Muscle layer of duodenum (tissue), 2 donors: ENCODE results near the gene NUFIP1.
"Not testable (repeated sequence)": the region's sequence is repeated elsewhere in the genome, so short reads cannot be mapped to it uniquely, and the experiment has no call there.

ENCODE experiments used
- H3K27ac ChIP-seq: one replicate; pipeline ENCODE4 v1.7.0; 2013; ENCODE audit warnings: mild to moderate bottlenecking, low read length
- H3K27me3 ChIP-seq: one replicate; pipeline ENCODE4 v1.7.0; 2013; ENCODE audit warnings: low read depth, mild to moderate bottlenecking, control low read depth, low read length
- H3K36me3 ChIP-seq, 2 donors: one replicate each; pipeline ENCODE4 v1.7.0; 2013; ENCODE audit warnings: low read length in 2 of 2, control low read depth in 1 of 2, mild to moderate bottlenecking in 1 of 2; ENCODE audit not compliant: insufficient read depth in 2 of 2, control insufficient read depth in 1 of 2
- H3K4me1 ChIP-seq, 2 donors: one replicate each; pipeline ENCODE4 v1.7.0; 2013; ENCODE audit warnings: low read length in 2 of 2, mild to moderate bottlenecking in 2 of 2, control low read depth in 1 of 2, moderate library complexity in 1 of 2; ENCODE audit not compliant: insufficient read depth in 2 of 2, control insufficient read depth in 1 of 2
- H3K4me3 ChIP-seq, 2 donors: one replicate each; pipeline ENCODE4 v1.7.0; 2013; ENCODE audit warnings: low read length in 2 of 2, low read depth in 1 of 2, mild to moderate bottlenecking in 1 of 2
- H3K9me3 ChIP-seq, 2 donors: one replicate each; pipeline ENCODE4 v1.7.0; 2013; ENCODE audit warnings: low read length in 2 of 2, control low read depth in 1 of 2, mild to moderate bottlenecking in 1 of 2; ENCODE audit not compliant: control insufficient read depth in 1 of 2
- donor health status: healthy.

Gene NUFIP1

GRCh38 chr13:44968434-44968815 is 20.8 kb downstream of the NUFIP1 start:
- H3K27me3 ChIP-seq = no peaks in the 10 kb centered on the region
- no peak overlapping the region for H3K4me3 ChIP-seq
- peaks cover 0 to 12% of the 10 kb centered on the region in 2 donors for H3K4me1 ChIP-seq
- no peak overlapping the region for H3K27ac ChIP-seq
- H3K36me3 ChIP-seq = peaks cover 10 to 12% of the 10 kb centered on the region in 2 donors
- H3K9me3 ChIP-seq = no peaks in the 10 kb centered on the region

GRCh38 chr13:44967704-44968433 is 21.4 kb downstream of the NUFIP1 start:
- Histone ChIP-seq H3K36me3 (peaks cover 14 to 15% of the 10 kb centered on the region in 2 donors), H3K27ac (no peak overlapping the region), H3K27me3 (no peaks in the 10 kb centered on the region), H3K9me3 (no peaks in the 10 kb centered on the region), H3K4me3 (no peak overlapping the region), H3K4me1 (peaks cover 0 to 12% of the 10 kb centered on the region in 2 donors)

GRCh38 chr13:44961997-44962396 is 27.3 kb downstream of the NUFIP1 start:
- Histone ChIP-seq H3K4me1 (no peaks in the 10 kb centered on the region), H3K27me3 (no peaks in the 10 kb centered on the region), H3K9me3 (no peaks in the 10 kb centered on the region), H3K4me3 (no peak overlapping the region), H3K36me3 (peaks cover 17 to 27% of the 10 kb centered on the region in 2 donors), H3K27ac (no peak overlapping the region)

GRCh38 chr13:44955406-44955805 is 33.9 kb downstream of the NUFIP1 start:
- no peaks in the 10 kb centered on the region for H3K9me3 ChIP-seq

GRCh38 chr13:44954224-44954623 is 35.0 kb downstream of the NUFIP1 start:
- no peak overlapping the region for H3K27ac ChIP-seq

More at GRCh38 chr13:44955406-44955805, 33.9 kb downstream of the NUFIP1 start:
- Histone ChIP-seq H3K27me3 (no peaks in the 10 kb centered on the region), H3K4me3 (no peak overlapping the region), H3K36me3 (no peaks in the 10 kb centered on the region), H3K27ac (no peak overlapping the region), H3K4me1 (no peaks in the 10 kb centered on the region)

GRCh38 chr13:44952671-44953070 is 36.6 kb downstream of the NUFIP1 start:
- Histone ChIP-seq H3K27me3 (no peaks in the 10 kb centered on the region), H3K9me3 (no peaks in the 10 kb centered on the region), H3K4me1 (no peaks in the 10 kb centered on the region), H3K27ac (no peak overlapping the region), H3K4me3 (no peak overlapping the region), H3K36me3 (peaks cover 2 to 5% of the 10 kb centered on the region in 2 donors)

More at GRCh38 chr13:44954224-44954623, 35.0 kb downstream of the NUFIP1 start:
- Histone ChIP-seq H3K9me3 (no peaks in the 10 kb centered on the region), H3K36me3 (peaks cover 0 to 5% of the 10 kb centered on the region in 2 donors), H3K27me3 (no peaks in the 10 kb centered on the region), H3K4me3 (no peak overlapping the region), H3K4me1 (no peaks in the 10 kb centered on the region)

GRCh38 chr13:44951184-44951583 is 38.1 kb downstream of the NUFIP1 start:
- no peak overlapping the region for H3K27ac ChIP-seq
- H3K4me3 ChIP-seq = no peak overlapping the region
- no peaks in the 10 kb centered on the region for H3K9me3 ChIP-seq
- H3K4me1 ChIP-seq = no peaks in the 10 kb centered on the region
- H3K27me3 ChIP-seq = no peaks in the 10 kb centered on the region
- peaks cover 4 to 5% of the 10 kb centered on the region in 2 donors for H3K36me3 ChIP-seq

- not testable (repeated sequence) for H3K27ac ChIP-seq, H3K27me3 ChIP-seq, H3K9me3 ChIP-seq, H3K4me1 ChIP-seq, H3K4me3 ChIP-seq, H3K36me3 ChIP-seq
Observed at GRCh38 chr13:44943411-44943810, 45.9 kb downstream of the NUFIP1 start.

GRCh38 chr13:44938854-44939253 is 50.4 kb downstream of the NUFIP1 start:
- H3K27ac ChIP-seq = no peak overlapping the region
- H3K4me1 ChIP-seq = no peaks in the 10 kb centered on the region
- no peaks in the 10 kb centered on the region for H3K27me3 ChIP-seq
- no peak overlapping the region for H3K4me3 ChIP-seq
- peaks cover 0 to 8% of the 10 kb centered on the region in 2 donors for H3K36me3 ChIP-seq
- H3K9me3 ChIP-seq = no peaks in the 10 kb centered on the region

- Histone ChIP-seq H3K4me3 (no peak overlapping the region), H3K27me3 (no peaks in the 10 kb centered on the region), H3K4me1 (peaks cover 0 to 5% of the 10 kb centered on the region in 2 donors), H3K27ac (no peak overlapping the region), H3K36me3 (no peaks in the 10 kb centered on the region), H3K9me3 (no peaks in the 10 kb centered on the region)
Observed at GRCh38 chr13:44936246-44936645, 53.0 kb downstream of the NUFIP1 start.

- H3K36me3 ChIP-seq = no peaks in the 10 kb centered on the region
- H3K9me3 ChIP-seq = no peaks in the 10 kb centered on the region
- no peak overlapping the region for H3K4me3 ChIP-seq
- no peak overlapping the region for H3K27ac ChIP-seq
- peaks cover 0 to 5% of the 10 kb centered on the region in 2 donors for H3K4me1 ChIP-seq
- no peaks in the 10 kb centered on the region for H3K27me3 ChIP-seq
Observed at GRCh38 chr13:44934724-44935123, 54.5 kb downstream of the NUFIP1 start.

GRCh38 chr13:44932850-44933251 is 56.4 kb downstream of the NUFIP1 start:
- H3K4me3 ChIP-seq = no peak overlapping the region
- H3K27me3 ChIP-seq = no peaks in the 10 kb centered on the region
- H3K9me3 ChIP-seq = no peaks in the 10 kb centered on the region
- peaks cover 0 to 5% of the 10 kb centered on the region in 2 donors for H3K4me1 ChIP-seq
- peak overlapping the region; percentile 4 for H3K27ac ChIP-seq
- H3K36me3 ChIP-seq = no peaks in the 10 kb centered on the region
